Measurements from ENCODE around the gene TEX55.

GRCh38 chr3:119098003-119098402, 48.0 kb upstream of the TEX55 start:
- TF ChIP-seq CTCF (IDR thresholded peaks at IDR 0.05) (no peak), POLR2A (IDR thresholded peaks at IDR 0.05) (no peak), EP300 (IDR thresholded peaks at IDR 0.05) (no peak)
